Superior temporal gyrus (tissue), 1 donor: ENCODE results near the gene TMEM86A.

Experiments used
- DNase-seq: peaks from one replicate; pipeline ENCODE4 v3.0.0-alpha.2; 2016; ENCODE audit errors: extremely low spot score

Gene TMEM86A

GRCh38 chr11:18700375-18700774, 1.8 kb downstream of the TMEM86A start:
- no peak for DNase-seq

GRCh38 chr11:18700872-18701271, 2.3 kb downstream of the TMEM86A start:
- no peak for DNase-seq

- DNase-seq, result no peak
Observed at GRCh38 chr11:18701614-18702216, 3.1 kb downstream of the TMEM86A start.

GRCh38 chr11:18703001-18703763, 4.6 kb downstream of the TMEM86A start:
- no peak for DNase-seq

GRCh38 chr11:18704045-18704645, 5.6 kb downstream of the TMEM86A start:
- no peak for DNase-seq

GRCh38 chr11:18704698-18705097, 6.1 kb downstream of the TMEM86A start:
- DNase-seq, result peak; percentile 60

GRCh38 chr11:18705651-18706281, 7.2 kb downstream of the TMEM86A start:
- no peak for DNase-seq

- DNase-seq, result peak; percentile 47
Observed at GRCh38 chr11:18706330-18707243, 8.0 kb downstream of the TMEM86A start.

GRCh38 chr11:18707811-18708340, 9.3 kb downstream of the TMEM86A start:
- DNase-seq, result no peak

GRCh38 chr11:18709414-18709813, 10.8 kb downstream of the TMEM86A start:
- no peak for DNase-seq

- DNase-seq, result no peak
Observed at GRCh38 chr11:18710545-18710944, 12.0 kb downstream of the TMEM86A start.

- DNase-seq, result no peak
Observed at GRCh38 chr11:18713646-18714442, 15.3 kb downstream of the TMEM86A start.

GRCh38 chr11:18714443-18714780, 15.8 kb downstream of the TMEM86A start:
- no peak for DNase-seq

- DNase-seq, result no peak
Observed at GRCh38 chr11:18715476-18715875, 16.9 kb downstream of the TMEM86A start.

GRCh38 chr11:18720091-18720807, 21.7 kb downstream of the TMEM86A start:
- peak; percentile 42 for DNase-seq

GRCh38 chr11:18720808-18721560, 22.4 kb downstream of the TMEM86A start:
- peak; percentile 64 for DNase-seq

- peak; percentile 35 for DNase-seq
Observed at GRCh38 chr11:18721561-18722292, 23.1 kb downstream of the TMEM86A start.

GRCh38 chr11:18722293-18722637, 23.7 kb downstream of the TMEM86A start:
- DNase-seq, result no peak
